NCI-H1417 (cell line): ENCODE results near the gene OR12D3.
"Not testable (repeated sequence)": the region's sequence is repeated elsewhere in the genome, so short reads cannot be mapped to it uniquely, and the experiment has no call there.

Source experiments
- DNase-seq, 3 experiments: peaks; one replicate each; lab custom pipeline; 2025; lab: John Stamatoyannopoulos, UW

Gene OR12D3

GRCh38 chr6:29375191-29375590, at the start of gene OR12D3:
OR12D3 (minus strand) TSS chr6:29375291; CDS start chr6:29375287, 4 bp downstream.
- DNase-seq, result no peak

- DNase-seq, result no peak
These were observed 49.5 kb upstream of the OR12D3 start for GRCh38 chr6:29424575-29424974.

GRCh38 chr6:29424168-29424567, 49.1 kb upstream of the OR12D3 start:
- no peak for DNase-seq

- DNase-seq, result no peak
These were observed 44.4 kb upstream of the OR12D3 start for GRCh38 chr6:29419516-29419915.

GRCh38 chr6:29414588-29414987, 39.5 kb upstream of the OR12D3 start, which contains the start of gene OR12D1:
OR12D1 (plus strand) TSS chr6:29414928.
- peak in 1 of 3 experiments; percentile 1 for DNase-seq

- no peak for DNase-seq
These were observed 28.7 kb upstream of the OR12D3 start for GRCh38 chr6:29403801-29404200.

- no peak for DNase-seq
These were observed 24.4 kb upstream of the OR12D3 start for GRCh38 chr6:29399525-29399924.

GRCh38 chr6:29395331-29395730, 20.2 kb upstream of the OR12D3 start, which contains the start of gene OR12D2:
OR12D2 (plus strand) TSS chr6:29395631; CDS start chr6:29396700, 1,069 bp downstream.
- no peak for DNase-seq

- no peak for DNase-seq
These were observed 13.4 kb upstream of the OR12D3 start for GRCh38 chr6:29388533-29388932.

- no peak for DNase-seq
These were observed 912 bp upstream of the OR12D3 start for GRCh38 chr6:29376003-29376402.

- DNase-seq, result no peak
These were observed 6.3 kb downstream of the OR12D3 start, which contains the start of gene OR5V1 for GRCh38 chr6:29368765-29369164. OR5V1 (minus strand) TSS chr6:29368865; CDS start chr6:29356195, 12,670 bp downstream.

- no peak for DNase-seq
These were observed 19.5 kb downstream of the OR12D3 start for GRCh38 chr6:29355603-29356002.

GRCh38 chr6:29354980-29355379, 20.1 kb downstream of the OR12D3 start:
- DNase-seq, result no peak

GRCh38 chr6:29349348-29349747, 25.7 kb downstream of the OR12D3 start:
- DNase-seq, result not testable (repeated sequence)

- no peak for DNase-seq
These were observed 29.7 kb downstream of the OR12D3 start for GRCh38 chr6:29345380-29345779.

- no peak for DNase-seq
These were observed 38.8 kb downstream of the OR12D3 start for GRCh38 chr6:29336269-29336668.

- no peak for DNase-seq
These were observed 42.4 kb downstream of the OR12D3 start for GRCh38 chr6:29332676-29333075.

GRCh38 chr6:29325777-29326176, 49.3 kb downstream of the OR12D3 start:
- no peak for DNase-seq
